Measurements from ENCODE around the gene TMA7. TPM values are rescaled to one million over a fixed set of nuclear protein-coding genes. Genes with fewer than 3 reads are reported as not detected.

TMA7 gene
- polyA plus RNA-seq, 1 donor from 2014 or later, result 1,747 TPM

- no peak for TF ChIP-seq EZH2 (IDR thresholded peaks at IDR 0.05; ENCODE audit: borderline replicate concordance, insufficient read depth, low read length, poor library complexity, severe bottlenecking)
Observed at GRCh38 chr3:48428572-48429316, 11.3 kb upstream of the TMA7 start (continued).

GRCh38 chr3:48429317-48429959 is 10.6 kb upstream of the TMA7 start:
- Histone ChIP-seq H3F3A (ENCODE audit: insufficient read depth, low read length, poor library complexity, severe bottlenecking) (no peaks in the 10 kb centered on the region), H3K9me2 (ENCODE audit: insufficient read depth, low read length) (no peaks in the 10 kb centered on the region), H3K79me2 (replicated peaks; ENCODE audit: insufficient read depth, low read length) (peaks cover 55% of the 10 kb centered on the region), H3K27me3 (ENCODE audit: insufficient read depth, low read depth, low read length) (no peaks in the 10 kb centered on the region), H3K9me3 (ENCODE audit: low read length) (no peaks in the 10 kb centered on the region), H3K4me2 (ENCODE audit: low read length) (peak overlapping the region; percentile 58), H4K20me1 (ENCODE audit: insufficient read depth) (no peaks in the 10 kb centered on the region), H3K36me3 (ENCODE audit: insufficient read depth, low read length) (no peaks in the 10 kb centered on the region), H3K27ac (ENCODE audit: low read length) (peak overlapping the region; percentile 81), H3K4me3 (ENCODE audit: low read length) (peak overlapping the region; percentile 89), H2AFZ (ENCODE audit: low read depth, low read length) (peak overlapping the region; percentile 65), H3K9ac (ENCODE audit: low read length) (peak overlapping the region; percentile 87)
- TF ChIP-seq TAF1 (IDR thresholded peaks at IDR 0.05; ENCODE audit: low read depth) (no peak), EP300 (conservative IDR thresholded peaks at IDR 0.05; ENCODE audit: poor library complexity, severe bottlenecking) (no peak), EZH2 (IDR thresholded peaks at IDR 0.05; ENCODE audit: borderline replicate concordance, insufficient read depth, low read length, poor library complexity, severe bottlenecking) (no peak), CTCF (IDR thresholded peaks at IDR 0.05; ENCODE audit: poor library complexity, severe bottlenecking) (peak; percentile 11), SMC3 (conservative IDR thresholded peaks at IDR 0.05; ENCODE audit: poor library complexity) (peak; percentile 6), REST (IDR thresholded peaks at IDR 0.05; ENCODE audit: borderline replicate concordance) (no peak), POLR2AphosphoS5 (IDR thresholded peaks at IDR 0.05) (no peak), RAD21 (conservative IDR thresholded peaks at IDR 0.05) (no peak), MXI1 (conservative IDR thresholded peaks at IDR 0.05; ENCODE audit: poor library complexity, severe bottlenecking) (peak; percentile 66)

Measured in neural cell (in vitro differentiated cells).